Measurements from ENCODE around the gene HES3.

DNA sequence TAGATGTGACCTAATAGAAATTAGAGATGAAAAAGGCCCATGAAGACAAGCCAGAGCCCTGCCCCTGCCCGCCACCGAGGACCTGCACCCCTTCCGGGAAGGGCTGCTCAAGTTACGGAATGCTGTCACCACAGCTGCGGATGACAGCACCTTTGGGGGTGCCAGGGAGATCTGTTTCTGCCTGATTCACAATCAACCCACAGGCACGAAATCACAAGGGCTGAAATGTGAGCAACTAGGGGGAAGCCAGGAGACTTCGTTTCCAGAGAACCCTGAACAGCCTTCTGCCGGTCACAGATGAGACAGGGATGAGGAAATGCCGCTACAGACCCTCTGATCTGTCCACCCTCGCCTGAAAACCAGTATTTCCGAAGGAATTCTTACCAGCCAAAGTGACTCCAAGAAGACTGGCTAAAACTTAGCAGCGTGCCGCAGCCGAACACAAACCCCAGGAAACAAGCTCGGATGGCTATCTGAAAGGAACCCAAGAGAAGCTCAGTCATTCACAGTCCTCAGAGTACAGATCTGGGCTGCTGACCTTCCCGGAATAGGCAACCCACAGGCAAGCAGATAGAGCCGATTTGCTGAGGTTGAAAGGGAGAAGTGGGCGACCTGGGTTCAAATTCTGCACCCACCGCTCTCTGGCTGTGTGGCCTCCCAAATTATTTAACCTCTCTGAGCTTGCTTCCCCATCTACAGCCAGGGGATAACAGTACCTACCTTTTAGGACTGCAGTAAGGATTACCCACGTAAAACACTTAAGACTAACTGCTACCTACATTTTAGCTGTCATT lies 9.3 kb upstream of the HES3 start:
- no peak for TF ChIP-seq CTCF (IDR thresholded peaks at IDR 0.05)
- TF ChIP-seq EZH2 (IDR thresholded peaks at IDR 0.05; ENCODE audit: borderline replicate concordance, insufficient read depth, low read depth, low read length, poor library complexity, severe bottlenecking) = no peak
